Measurements from ENCODE around the gene GNB1.

- no peak for TF ChIP-seq POLR2A (IDR thresholded peaks at IDR 0.05)
- no peak for TF ChIP-seq CTCF (IDR thresholded peaks at IDR 0.05)
These were observed 86.6 kb downstream of the GNB1 start for GRCh38 chr1:1804301-1804700.
